Activated CD8-positive, alpha-beta memory T cell treated with anti-CD3 and anti-CD28 coated beads, Interleukin-2, amount 50 U/mL, for 4 hours (primary cell): ENCODE results near the gene PARVB.

Source experiments
- DNase-seq: peaks from one replicate; pipeline ENCODE4 v3.0.0-alpha.2; 2020

Gene PARVB

DNA sequence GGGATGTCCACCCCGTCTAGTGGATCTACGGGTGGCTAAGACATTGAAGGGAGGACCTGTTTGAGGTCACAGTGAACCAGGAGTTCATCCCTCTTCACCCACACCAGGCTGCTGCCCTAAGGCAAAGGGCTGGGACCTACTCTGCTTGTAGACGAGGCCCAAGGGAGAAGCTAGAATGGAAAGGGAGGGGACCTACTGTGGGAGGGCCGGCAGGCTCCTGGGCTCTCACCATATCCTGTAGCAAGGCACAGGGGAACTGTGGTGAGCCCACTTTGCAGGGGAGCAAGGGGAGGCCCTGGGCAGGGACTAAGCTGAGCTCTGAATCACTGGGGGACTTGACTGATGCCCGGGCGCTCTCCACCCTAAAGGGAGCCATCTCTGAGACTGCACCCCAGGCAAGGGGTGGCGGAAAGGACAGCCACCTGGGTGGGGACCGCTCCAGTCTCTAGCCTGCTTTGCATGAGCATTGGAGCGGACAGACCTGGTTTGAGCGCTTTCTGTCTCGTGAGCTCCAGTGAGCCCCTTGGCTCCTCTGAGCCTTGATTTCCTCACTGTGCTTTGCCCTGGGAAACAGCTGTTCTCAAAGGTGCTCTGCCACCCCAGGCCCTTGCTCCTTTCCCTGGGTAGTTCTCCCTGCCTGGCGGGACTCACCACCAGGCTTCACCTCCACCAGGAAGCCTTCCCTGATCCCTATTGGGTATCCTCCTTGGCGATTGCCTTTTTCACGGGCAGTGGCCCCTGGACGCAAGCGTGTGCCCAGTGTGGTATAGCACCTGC is 180.8 kb downstream of the PARVB start:
- no peak for DNase-seq

DNA sequence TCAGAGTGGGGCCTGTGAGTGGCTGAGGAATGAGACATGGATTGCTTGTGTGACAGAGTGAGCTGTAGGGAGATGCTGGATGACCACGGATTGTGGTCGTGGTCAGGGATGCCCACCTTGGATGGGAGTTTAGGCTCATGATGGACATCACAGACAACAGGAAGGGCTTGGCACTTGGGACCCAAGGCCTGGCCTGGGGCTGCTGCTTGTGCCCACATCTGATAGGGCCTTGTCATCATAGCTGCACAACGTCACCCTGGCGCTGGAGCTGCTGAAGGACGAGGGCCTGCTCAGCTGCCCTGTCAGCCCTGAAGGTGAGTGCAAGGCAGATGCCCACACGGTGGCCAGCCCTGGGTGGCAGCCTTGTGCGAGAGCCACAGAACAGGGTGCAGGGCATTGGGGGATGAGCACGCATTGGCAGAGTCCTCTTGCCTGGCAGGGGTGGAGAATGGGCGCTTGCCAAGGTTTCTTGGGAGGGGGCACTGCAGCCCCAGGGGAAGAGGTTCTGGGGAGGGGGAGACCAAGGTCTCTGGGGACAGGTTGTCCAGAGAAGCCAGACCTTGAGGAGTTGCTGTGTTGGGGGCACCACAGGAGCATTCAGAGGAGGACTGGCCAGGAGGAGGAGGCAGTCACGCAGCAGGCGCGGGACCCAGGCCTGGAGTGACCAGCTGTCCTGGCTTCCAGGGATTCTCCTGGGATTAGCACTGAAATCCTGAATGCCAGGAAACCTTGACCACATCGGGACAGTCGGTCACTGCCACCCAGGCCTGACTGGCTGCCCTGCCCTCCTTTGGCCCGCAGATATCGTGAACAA is 181.6 kb downstream of the PARVB start:
- no peak for DNase-seq

DNA sequence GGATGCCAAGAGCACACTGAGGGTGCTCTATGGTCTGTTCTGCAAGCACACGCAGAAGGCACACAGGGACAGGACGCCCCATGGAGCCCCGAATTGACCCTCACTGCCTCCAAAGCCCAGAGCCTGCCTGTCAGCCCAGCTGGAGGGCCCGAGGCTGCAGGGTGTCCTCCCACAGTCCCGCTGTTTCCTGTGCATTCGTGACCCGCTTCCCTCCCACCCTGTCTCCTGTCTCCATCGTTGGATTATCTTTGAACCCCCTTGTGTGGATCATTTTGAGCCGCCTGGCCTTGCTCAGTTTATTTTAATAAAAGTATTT is 182.2 kb downstream of the PARVB start:
- no peak for DNase-seq

DNA sequence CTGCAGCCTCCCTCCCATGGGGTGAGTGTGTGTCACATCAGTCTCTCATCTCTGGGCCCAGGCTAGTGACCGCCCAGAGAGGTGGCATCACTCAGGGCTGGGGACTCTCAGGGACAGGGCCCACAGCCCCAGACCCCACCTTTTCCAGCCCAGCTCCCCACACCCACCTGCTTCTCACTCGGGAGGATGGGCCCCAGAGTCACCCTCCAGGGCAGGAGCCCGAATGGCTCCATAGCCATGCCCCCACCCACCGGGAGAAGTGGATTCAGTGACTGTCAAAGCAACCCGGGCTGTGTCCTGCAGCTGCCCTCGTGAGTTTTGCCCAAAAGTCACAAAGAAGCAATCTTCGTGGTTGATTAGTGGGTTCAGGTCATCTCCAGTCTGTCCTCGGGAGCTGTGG is 182.6 kb downstream of the PARVB start:
- no peak for DNase-seq

DNA sequence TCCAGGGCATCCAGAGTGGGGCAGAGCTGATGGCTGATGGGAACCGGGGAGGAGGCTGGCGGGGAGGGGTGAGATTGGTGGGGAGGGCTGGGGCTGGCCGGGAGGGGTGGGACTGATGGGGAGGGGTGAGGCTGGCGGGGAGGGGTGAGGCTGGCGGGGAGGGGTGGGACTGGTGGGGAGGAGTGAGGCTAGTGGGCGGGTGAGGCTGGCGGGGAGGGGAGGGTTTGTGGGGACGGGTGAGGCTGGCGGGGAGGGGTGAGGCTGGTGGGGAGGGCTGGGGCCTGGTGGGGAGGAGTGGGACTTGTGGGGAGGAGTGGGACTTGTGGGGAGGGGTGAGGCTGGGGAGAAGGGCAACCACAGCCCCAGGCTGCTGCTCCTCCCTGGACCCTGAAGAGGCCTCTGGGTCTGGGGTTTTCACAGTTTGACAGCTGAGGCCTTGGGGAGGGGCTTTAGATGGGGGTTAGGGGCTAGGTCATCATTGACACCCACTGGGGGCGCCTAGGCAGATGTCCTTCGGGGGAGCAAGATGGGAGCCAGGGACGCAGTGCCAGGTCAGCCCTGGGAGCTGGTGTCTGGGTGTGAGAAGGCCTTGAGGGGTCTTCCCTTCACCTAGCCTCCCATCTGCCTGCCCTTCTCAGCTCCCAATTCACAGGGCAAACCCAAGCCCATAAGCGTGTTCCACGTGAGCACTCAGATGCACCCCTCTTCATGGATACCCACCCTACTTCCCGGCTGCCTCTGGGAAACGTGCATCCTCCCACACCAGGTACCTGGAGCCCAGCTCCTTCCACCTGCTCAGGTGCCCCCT is 183.3 kb downstream of the PARVB start:
- DNase-seq: no peak

DNA sequence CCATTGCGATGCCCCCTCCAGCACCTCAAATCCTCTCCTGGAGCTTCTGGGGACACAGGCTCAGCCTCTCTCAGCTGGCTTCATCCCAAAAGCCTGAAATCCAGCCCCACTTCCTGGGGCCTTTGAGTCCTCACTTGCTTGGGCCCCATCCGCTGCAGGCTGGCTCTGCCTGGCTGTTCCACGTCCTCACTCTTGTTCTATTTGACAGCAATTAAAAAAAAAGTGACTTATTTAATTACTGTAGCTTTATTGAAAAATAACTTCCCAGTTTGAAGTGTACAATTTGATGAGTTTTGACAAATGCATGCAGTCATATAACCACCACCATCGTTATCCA is 183.8 kb downstream of the PARVB start:
- no peak for DNase-seq

DNA sequence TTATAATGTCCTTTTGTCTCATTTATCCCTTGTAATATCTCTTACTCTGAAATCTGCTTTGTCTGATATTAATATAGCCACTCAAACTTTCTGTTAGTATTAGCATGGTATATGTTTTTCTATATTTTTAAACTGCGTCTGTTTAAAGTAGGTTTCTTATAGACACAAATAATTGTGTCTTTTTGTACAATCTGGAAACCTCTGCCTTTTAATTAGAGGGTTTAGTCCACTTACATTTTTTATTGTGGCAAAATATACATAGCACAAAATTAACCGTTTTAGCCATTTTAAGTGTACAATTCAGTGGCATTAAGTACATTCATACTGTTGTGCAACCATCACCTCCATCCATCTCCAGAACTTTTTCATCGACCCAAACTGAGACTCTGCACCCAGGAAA is 185.2 kb downstream of the PARVB start:
- no peak for DNase-seq

DNA sequence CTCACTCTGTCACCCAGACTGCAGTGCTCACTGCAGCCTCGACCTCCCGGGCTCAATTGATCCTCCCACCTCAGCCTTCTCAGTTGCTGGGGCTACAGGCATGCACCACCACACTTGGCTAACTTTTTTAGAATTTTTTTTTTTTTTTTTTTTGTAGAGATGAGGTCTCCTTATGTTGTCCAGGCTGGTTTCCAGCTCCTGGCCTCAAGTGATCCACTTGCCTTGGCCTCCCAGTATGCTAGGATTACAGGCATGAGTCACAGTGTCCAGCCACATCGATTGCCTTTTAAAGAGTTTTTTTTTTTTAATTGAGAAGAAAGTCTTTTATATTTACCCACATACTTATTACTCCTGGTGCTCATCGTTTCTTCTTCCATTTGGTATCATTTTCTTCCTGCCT is 186.6 kb downstream of the PARVB start:
- DNase-seq: no peak

DNA sequence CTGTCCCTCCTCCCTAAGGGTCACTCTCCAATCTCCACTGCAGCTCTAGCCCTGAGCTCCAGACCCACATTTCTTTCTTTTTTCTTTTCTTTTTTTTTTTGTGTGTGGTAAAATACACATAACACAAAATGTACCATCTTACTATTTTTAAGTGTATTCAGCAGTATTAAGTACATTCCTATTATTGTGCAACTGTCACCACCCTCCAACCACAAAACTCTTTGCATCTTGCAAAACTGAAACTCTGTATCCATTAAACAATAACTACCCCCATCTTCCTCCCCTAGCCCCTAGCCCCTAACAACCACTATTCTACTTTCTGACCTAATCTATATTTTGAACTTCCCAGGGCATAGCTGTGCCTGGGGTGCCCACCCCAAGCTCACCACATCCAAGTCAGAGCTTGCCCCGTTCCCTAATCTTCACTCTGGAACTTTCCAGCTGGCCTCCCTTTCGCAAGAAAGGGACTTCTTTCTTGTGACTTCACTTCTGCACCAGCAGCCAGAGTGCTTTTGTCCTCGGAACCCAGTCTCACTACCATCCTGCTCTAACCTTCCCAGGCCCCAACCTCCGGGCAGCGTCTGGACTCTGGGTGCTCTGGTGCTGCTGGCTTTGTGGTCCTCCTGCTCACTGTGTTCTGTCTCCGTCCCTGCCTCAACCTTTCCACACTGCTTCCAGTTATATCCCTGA is 187.3 kb downstream of the PARVB start:
- no peak for DNase-seq

DNA sequence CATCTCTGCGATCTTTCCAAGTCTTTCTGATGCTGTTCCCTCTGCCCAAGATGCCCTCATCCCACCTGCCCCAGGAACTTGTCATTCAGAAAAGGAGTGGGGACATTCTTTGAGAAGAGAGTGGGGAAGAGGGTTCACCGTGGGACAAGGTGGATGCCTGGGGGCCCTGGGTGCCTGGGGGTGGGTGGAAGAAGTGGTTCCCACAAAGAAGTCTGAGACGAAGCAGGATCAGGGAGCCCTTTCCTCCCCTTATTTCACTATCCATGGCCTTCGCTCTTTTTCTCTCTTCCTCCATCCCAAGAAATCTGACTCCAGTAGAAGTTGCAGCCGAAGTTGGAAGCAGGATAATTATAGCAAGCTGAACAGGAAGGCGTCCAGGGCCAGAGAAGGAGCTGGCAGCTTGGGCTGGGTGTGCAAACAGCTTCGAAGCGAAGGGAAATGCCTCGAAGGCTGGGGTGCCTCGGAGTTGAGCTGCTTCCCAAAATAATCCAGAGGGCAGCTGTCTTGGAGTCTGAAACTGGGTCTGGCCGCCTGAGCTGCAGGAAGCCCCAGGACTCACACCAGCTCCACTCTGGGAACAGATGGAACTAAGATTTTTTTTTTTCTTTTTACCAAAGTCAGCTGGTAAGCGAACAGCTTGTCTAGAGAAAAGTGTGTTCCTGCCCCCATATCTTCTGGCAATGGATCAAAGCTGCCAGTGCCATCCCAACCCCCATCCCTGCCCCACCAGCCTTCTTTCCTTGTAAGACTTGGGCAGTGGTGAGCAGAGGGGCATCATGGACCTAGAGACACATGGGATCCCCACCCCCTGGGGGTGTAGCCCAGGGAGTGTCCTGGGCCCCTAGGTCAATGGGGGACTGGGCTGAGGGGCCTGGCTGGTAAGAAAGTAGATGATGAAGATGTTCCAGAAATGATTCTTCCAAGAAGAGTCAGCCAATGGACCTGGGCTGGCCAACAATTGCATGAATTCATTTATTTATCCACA is 188.1 kb downstream of the PARVB start:
- no peak for DNase-seq

DNA sequence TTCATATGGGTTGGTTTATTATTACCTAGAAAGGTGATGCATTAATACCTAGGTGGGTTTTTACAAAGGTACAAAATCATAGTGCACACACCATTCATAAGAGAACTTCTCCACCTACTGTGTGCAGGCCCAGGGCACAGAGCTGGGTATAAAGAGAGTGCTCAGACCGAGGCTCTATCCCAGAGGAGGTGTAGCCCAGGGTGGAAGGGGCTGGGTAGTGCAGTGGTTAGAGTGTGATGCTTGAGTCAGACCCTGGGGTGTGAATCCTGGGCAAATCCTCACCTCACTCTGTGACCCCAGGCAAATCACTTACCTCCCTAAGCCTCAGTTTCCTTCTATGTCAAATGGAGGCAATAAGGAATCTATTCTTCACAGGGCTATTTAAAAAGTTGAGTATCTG is 188.8 kb downstream of the PARVB start:
- DNase-seq: no peak

DNA sequence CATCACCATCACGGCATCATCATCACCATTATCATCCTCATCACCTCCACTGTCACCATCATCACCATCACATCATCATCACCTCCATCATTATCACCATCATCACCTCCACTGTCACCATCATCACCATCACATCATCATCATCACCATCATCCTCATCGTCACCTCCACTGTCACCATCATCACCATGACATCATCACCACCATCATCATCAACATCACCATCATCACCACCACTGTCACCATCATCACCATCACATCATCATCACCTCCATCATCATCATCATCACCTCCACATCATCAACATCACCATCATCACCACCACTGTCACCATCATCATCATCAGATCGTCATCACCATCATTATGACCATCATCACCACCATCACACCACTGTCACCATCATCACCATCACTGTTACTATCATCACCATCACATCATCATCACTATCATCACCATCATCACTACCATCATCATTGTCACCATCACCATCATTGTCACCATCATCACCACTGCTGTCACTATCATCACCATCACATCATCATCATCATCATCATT is 189.5 kb downstream of the PARVB start:
- DNase-seq: no peak

DNA sequence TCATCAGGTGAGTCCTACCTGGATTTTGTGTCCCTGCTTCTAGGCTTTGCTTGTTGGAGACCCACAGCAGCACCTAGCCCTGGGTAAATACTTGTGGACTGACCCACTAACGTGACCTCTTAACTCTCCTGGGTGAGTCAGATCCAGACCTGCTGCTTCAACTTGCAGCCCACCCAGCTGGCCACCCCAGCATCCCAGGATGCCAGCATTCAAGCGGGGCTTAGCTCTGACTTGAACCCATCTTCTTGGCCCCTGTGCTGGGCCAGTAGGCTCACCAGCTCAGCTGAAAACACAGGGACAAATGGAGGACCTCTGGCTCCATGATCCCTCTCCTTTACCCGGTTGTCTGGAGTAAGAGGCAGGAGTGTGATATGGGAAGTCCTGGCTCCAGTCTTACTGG is 190.1 kb downstream of the PARVB start:
- no peak for DNase-seq

DNA sequence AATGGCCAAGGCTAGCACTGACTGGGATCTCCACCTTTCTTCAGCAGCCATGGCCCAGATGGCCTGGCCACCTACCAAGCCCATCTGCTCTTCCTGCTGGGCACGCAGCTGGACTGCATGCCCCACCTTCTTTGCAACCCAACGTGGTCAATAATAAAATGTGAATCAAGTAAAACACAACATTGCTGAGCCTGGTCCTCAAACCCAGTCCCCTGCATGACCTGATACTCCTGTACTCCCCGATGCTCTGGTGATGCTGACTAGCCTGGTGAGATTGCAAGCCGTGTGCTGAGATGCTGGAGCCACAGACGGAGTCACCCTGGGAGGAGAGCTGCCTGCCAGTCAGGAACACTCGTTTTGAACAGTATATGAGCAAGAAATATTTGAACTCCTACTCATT is 190.7 kb downstream of the PARVB start:
- DNase-seq: no peak

DNA sequence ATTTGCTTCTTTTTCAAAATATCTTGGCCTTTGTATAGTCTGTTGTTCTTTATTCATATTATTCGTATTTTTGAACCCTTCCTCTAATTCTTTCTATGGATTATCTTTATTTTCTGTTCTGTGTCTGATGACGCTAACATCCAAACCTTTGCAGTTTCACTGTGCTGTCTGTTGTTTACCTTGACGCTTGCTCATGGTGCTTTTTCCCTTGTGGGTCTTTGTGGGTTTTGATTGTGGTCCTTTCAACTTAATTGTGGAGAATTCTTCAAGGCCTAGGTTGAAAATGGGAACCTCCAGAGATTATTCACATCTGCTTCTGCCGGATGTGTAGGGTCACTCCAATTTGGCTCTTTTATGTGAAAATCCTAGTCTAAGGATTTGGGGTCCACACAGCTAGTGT is 191.2 kb downstream of the PARVB start:
- DNase-seq: no peak

DNA sequence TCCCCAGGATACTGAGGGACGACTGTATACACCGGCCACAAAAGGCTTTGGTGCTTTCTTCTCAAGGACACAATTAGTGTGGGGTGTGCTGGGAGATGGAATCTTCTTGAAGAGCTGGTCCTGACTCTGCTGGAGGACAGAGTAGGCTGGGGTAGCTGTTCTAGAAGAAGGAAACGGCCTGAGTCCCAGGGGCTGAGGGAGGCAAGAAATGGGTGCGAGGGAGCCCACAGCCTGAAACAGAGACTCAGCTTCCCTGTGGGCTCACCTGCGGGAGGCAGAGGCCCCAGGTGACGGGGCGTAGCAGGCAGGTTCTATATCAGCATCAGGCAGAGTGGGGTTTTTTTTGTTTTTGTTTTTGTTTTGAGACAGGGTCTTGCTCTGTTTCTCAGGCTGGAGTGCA is 193.2 kb downstream of the PARVB start:
- no peak for DNase-seq

DNA sequence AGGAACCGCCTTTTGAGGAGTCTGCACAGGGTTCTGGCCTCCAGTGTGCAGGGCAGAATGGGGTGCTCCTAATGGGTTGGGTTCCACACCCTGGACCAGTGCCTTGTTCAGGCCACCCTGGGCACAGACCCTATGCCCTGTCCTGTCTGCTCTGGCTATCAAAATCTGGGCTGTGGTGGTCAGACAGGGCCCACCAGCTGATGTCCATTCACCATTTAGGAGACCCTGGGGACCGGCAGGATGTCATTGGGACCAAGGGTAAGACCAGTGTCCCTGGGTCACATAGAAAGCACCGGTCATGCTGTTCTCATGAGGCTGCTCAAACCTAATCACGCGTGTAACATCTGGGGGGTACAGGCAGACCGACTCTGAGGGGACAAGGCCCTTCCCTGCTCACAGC is 194.0 kb downstream of the PARVB start:
- DNase-seq: no peak

DNA sequence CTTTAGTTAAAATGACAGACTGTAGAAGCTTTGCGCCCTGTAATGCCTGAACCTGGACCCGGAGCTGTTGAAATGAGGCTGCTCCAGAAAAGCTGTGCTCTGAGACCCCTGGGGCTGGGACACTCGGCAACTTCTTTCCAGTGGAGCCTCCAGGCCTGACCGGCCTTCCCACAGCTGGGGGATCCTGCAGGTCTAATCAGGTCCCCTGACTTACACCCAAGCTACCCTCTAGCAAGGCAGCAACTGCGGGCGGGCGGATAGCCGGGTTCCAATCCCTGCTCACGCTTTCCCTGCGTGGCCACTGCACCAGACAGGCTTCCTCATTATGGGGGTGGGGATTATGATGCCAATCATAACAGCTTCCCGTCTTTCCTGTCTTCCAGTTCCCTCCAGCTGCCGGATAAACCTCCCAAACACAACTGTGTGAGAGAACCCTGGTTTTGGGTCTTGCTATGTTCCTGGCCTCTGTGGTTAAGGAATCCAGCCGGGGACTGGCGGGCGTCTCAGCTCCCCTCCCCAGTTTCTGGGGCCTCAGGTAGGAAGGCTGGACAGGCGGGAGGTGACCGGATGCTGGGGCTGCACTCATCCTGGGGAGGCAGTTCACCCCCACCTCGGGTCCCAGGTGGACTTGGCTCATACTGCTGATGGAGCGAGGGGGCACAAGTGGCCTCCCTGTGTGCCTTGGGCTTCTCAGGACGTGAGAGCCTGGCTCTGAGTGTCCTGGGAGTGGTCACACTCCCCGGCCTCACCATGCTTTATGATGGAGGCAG is 195.2 kb downstream of the PARVB start:
- no peak for DNase-seq

DNA sequence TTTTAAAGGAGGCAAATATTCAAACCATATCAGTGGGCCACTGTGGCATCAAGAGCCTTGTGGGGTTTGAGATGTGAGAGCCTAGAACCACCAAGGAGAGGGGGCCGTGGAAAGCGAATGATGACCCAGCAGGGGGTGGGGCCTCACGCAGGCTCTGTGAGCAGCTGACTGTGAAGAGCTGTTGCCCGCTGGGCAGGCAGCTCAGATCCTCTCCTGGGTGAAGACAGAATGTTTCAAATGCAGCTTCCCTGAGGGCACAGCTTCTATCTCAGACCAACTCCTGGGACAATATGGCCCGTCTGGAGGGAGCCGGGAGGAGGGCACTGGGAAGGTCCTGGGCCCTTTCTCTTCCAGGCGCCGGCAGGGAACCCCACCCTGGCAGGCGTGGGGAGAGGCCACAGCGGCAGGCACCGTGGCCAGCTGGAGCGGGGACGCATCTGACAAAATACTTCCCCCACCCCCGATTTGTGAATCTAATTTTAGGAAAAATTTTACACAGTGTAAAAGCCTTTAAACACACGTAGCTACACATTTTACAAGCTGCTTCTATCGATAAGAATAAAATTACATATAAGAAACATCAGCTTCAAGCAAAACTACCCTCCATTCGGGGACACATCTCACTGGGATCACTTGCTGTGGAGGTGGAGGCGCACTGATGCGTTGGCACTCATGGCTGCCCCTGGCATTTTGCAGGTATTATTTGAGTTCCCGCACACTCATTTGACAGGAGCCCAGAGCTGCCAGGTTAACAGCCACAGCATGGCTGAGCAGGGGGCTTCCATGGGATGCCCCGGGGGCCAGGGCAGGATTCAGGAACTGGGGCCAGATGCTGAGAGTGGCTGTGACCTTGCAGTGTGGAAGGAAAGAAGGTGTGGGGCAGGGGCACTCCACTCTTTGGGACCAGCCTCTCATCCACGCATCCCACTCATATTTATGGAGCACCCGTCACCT is 196.9 kb downstream of the PARVB start:
- no peak for DNase-seq
